ENCODE data around the gene SLC16A4. TPM values are rescaled to one million over a fixed set of nuclear protein-coding genes. Genes with fewer than 3 reads are reported as not detected.

SLC16A4 gene
- total and polyA plus RNA-seq, 2 of the 8 experiments (the other 6 are each of a cell fraction or from before 2014, with no cell fraction given): 0.30 to 0.43 TPM

- no peak for TF ChIP-seq KDM4A (IDR thresholded peaks at IDR 0.05; ENCODE audit: low read depth, low read length, severe bottlenecking)
- no peak for TF ChIP-seq MAX (IDR thresholded peaks at IDR 0.05)
- TF ChIP-seq RAD21 (IDR thresholded peaks at IDR 0.05 in 1 of 2, conservative IDR thresholded peaks at IDR 0.05 in 1 of 2; ENCODE audit: low read depth in 2 of 2, low read length in 2 of 2): no peak
These were observed 45.8 kb upstream of the SLC16A4 start (continued) for GRCh38 chr1:110436635-110437034.

Measured in H1 (cell line).